Smooth muscle cell (in vitro differentiated cells): ENCODE data around the gene SUPT20H. TPM values are rescaled to one million over a fixed set of nuclear protein-coding genes. Genes with fewer than 3 reads are reported as not detected.
A peak's percentile ranks its signal among the peaks of the same experiment; 100 is the strongest.

Source experiments
- DNase-seq: peaks from one replicate; lab custom pipeline; 2025; ENCODE audit not compliant: unreplicated experiment; lab: John Stamatoyannopoulos, UW
- H2AFZ ChIP-seq: fragments of 200-600 bp; sonication (generic); 2 replicates; pipeline ENCODE4 v1.6.0; 2016; ENCODE audit warnings: antibody characterized with exemption, low read depth, mild to moderate bottlenecking
- H3F3A ChIP-seq: fragments of 200-600 bp; sonication (generic); 2 replicates; pipeline ENCODE4 v1.6.0; 2017; ENCODE audit warnings: antibody characterized with exemption, low read depth
- H3K27ac ChIP-seq: fragments of 200-600 bp; sonication (generic); 2 replicates; pipeline ENCODE4 v1.5.1; 2016; ENCODE audit warnings: low read depth, mild to moderate bottlenecking
- H3K27me3 ChIP-seq: fragments of 200-600 bp; sonication (generic); 2 replicates; pipeline ENCODE4 v1.6.1; 2016; ENCODE audit warnings: low read depth, mild to moderate bottlenecking
- H3K36me3 ChIP-seq: fragments of 200-600 bp; sonication (generic); 2 replicates; pipeline ENCODE4 v1.5.1; 2016; ENCODE audit warnings: low read depth
- H3K4me1 ChIP-seq: fragments of 200-600 bp; sonication (generic); 2 replicates; pipeline ENCODE4 v1.5.1; 2016; ENCODE audit warnings: low read depth
- H3K4me2 ChIP-seq: fragments of 200-600 bp; sonication (generic); 2 replicates; pipeline ENCODE4 v1.6.0; 2016; ENCODE audit warnings: mild to moderate bottlenecking
- H3K4me3 ChIP-seq: fragments of 200-600 bp; sonication (generic); 2 replicates; pipeline ENCODE4 v1.5.1; 2016; ENCODE audit warnings: mild to moderate bottlenecking
- H3K79me2 ChIP-seq: fragments of 200-600 bp; sonication (generic); 2 replicates; pipeline ENCODE4 v1.6.0; 2016; ENCODE audit warnings: low read depth, mild to moderate bottlenecking
- H3K9ac ChIP-seq: fragments of 200-600 bp; sonication (generic); 2 replicates; pipeline ENCODE4 v1.6.0; 2016; ENCODE audit warnings: low read depth
- H3K9me3 ChIP-seq: fragments of 200-600 bp; sonication (generic); replicated peaks from 2 replicates; pipeline ENCODE4 v1.5.1; 2016; ENCODE audit warnings: low read depth
- H4K20me1 ChIP-seq: fragments of 200-600 bp; sonication (generic); 2 replicates; pipeline ENCODE4 v1.6.0; 2016; ENCODE audit warnings: low read depth
- WGBS: methylation state at CpG from one replicate; pipeline ENCODE4 v1.1.7; 2016; ENCODE audit warnings: low lambda C conversion rate; 5-methylcytosine and 5-hydroxymethylcytosine counted together
- polyA plus RNA-seq: library from polyadenylated mRNA; unstranded; fragments of >200 nt; fragmentation: Nextera tagmentation; extraction: Ambion mirVana; gene quantifications from 2 replicates; pipeline ENCODE4 v1.2.1, GENCODE V29; 2016
- total RNA-seq: library from RNA; depleted of rRNA; stranded (reverse); fragments of >200 nt; gene quantifications from 2 replicates; pipeline ENCODE4 v1.2.3, GENCODE V29; 2014
- TF ChIP-seq, protein P1 (sequence below): fragments of 200-600 bp; sonication (generic); IDR thresholded peaks from 2 replicates; pipeline ENCODE4 v1.5.1; 2017; ENCODE audit warnings: borderline replicate concordance, mild to moderate bottlenecking, antibody characterized with exemption; ENCODE audit not compliant: insufficient read depth, poor library complexity, severe bottlenecking

The SUPT20H gene
- total and polyA plus RNA-seq, 2 experiments from 2014 or later: 46.9 to 116 TPM

DNA sequence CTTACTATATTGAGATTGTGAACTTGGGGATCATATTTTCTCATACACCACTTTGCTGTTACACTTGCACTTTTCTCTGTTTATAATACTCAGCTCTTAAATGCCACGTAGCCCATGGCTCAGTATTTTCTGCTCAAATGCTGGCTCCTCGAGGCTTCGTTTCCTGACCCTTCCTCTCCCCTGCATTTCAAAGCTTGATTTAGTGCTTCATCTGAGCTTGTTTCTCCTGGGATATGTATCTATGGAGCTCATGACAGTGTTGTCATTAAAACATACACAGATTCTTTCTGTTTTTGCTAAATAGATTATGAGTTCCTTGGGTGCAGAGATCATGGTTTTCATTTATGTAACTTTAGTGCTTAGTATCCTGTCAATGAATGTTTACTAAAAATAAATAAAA is 34.6 kb upstream of the SUPT20H start:
- Histone ChIP-seq H3K4me2 (no peak overlapping the region), H3K9me3 (no peaks in the 10 kb centered on the region), H3K79me2 (no peaks in the 10 kb centered on the region), H3K36me3 (no peaks in the 10 kb centered on the region), H3K9ac (no peak overlapping the region), H3K4me3 (no peak overlapping the region), H3K27me3 (no peaks in the 10 kb centered on the region), H3K4me1 (no peaks in the 10 kb centered on the region), H3F3A (no peaks in the 10 kb centered on the region), H3K27ac (no peak overlapping the region), H2AFZ (peak overlapping the region; percentile 42), H4K20me1 (no peaks in the 10 kb centered on the region)
- TF ChIP-seq, protein P1, sequence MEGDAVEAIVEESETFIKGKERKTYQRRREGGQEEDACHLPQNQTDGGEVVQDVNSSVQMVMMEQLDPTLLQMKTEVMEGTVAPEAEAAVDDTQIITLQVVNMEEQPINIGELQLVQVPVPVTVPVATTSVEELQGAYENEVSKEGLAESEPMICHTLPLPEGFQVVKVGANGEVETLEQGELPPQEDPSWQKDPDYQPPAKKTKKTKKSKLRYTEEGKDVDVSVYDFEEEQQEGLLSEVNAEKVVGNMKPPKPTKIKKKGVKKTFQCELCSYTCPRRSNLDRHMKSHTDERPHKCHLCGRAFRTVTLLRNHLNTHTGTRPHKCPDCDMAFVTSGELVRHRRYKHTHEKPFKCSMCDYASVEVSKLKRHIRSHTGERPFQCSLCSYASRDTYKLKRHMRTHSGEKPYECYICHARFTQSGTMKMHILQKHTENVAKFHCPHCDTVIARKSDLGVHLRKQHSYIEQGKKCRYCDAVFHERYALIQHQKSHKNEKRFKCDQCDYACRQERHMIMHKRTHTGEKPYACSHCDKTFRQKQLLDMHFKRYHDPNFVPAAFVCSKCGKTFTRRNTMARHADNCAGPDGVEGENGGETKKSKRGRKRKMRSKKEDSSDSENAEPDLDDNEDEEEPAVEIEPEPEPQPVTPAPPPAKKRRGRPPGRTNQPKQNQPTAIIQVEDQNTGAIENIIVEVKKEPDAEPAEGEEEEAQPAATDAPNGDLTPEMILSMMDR: no peak
- no peak for DNase-seq
- 72% methylated on average over 3 of the region's 3 CpGs for WGBS

DNA sequence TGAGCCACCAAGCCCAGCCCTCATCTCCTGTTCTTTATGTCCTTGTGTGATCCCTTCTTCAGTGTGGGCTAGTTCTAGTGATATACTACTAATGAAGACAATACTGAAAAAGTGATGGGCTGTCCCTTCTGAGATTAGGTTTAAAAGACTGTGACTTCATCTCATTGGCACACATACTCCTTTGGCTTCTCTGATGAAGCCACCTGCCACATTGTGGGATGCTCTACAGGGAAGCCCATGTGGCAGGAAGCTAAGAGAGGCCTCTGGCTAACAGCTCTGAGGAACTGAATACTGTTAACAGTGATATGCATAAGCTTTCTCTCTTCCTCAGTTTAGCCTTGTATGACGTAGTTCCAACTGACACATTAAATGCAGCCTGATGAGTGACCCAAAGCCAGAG is 32.3 kb upstream of the SUPT20H start:
- no peak for DNase-seq
- no peaks in the 10 kb centered on the region for H3K27me3 ChIP-seq
- WGBS: 84% methylated on average over 1 of the region's 1 CpG
- no peak overlapping the region for H2AFZ ChIP-seq
- H3K9me3 ChIP-seq: no peaks in the 10 kb centered on the region
- no peaks in the 10 kb centered on the region for H3F3A ChIP-seq
- no peak overlapping the region for H3K9ac ChIP-seq
- H3K4me3 ChIP-seq: no peak overlapping the region
- no peaks in the 10 kb centered on the region for H3K4me1 ChIP-seq
- H3K79me2 ChIP-seq: no peaks in the 10 kb centered on the region
- TF ChIP-seq, protein P1: no peak
- H3K4me2 ChIP-seq: no peak overlapping the region
- no peaks in the 10 kb centered on the region for H4K20me1 ChIP-seq
- no peak overlapping the region for H3K27ac ChIP-seq
- H3K36me3 ChIP-seq: no peaks in the 10 kb centered on the region

DNA sequence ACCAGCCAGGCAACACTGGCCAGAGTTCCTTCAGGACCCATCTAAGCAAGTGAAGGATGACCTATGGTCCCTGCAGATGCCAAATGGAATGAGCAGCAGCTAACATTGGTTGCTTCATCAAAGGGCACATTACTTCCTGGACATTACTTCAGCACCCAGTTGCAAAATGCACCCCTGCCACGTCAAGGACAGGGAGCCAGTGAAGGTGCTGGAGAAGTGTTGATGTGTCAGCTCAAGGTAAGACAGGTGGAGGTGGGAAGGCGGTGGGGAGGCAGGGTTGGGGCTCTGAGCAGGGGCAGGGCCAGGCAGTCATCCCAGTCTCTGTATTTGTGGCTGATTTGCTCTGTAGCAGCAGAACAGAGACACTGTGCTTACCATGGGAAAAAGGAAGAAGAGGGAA is 31.4 kb upstream of the SUPT20H start:
- TF ChIP-seq, protein P1: no peak
- no peaks in the 10 kb centered on the region for H3K79me2 ChIP-seq
- DNase-seq: no peak
- no peaks in the 10 kb centered on the region for H3K27me3 ChIP-seq
- 100% methylated on average over 2 of the region's 2 CpGs for whole genome bisulfite sequencing
- H3K9me3 ChIP-seq: no peaks in the 10 kb centered on the region
- H3K9ac ChIP-seq: no peak overlapping the region
- no peak overlapping the region for H3K27ac ChIP-seq
- no peaks in the 10 kb centered on the region for H4K20me1 ChIP-seq
- H3K4me1 ChIP-seq: no peaks in the 10 kb centered on the region
- no peak overlapping the region for H2AFZ ChIP-seq
- no peaks in the 10 kb centered on the region for H3K36me3 ChIP-seq
- H3K4me3 ChIP-seq: no peak overlapping the region
- H3F3A ChIP-seq: no peaks in the 10 kb centered on the region
- H3K4me2 ChIP-seq: no peak overlapping the region

DNA sequence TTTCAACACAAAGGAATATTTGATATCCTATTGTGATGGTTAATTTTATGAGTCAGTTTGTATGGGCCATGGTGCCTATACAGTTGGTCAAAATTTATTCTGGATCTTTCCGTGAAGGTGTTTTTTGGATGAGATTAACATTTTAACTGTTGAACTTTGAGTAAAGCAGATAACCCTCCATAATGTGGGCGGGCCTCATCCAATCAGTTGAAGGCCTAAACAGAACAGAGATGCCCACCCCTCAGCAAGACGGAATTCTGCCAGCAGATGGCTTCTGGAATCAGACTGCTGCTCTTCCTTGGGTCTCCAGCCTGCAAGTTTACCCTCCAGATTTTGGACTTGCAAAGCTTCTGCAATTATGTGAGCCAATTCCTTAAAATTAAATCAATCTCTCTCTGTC is 30.0 kb upstream of the SUPT20H start:
- Histone ChIP-seq H3K9ac (no peak overlapping the region), H3K79me2 (no peaks in the 10 kb centered on the region), H3K4me3 (no peak overlapping the region), H3K36me3 (no peaks in the 10 kb centered on the region), H2AFZ (no peak overlapping the region), H3F3A (no peaks in the 10 kb centered on the region), H4K20me1 (no peaks in the 10 kb centered on the region), H3K27ac (no peak overlapping the region), H3K4me2 (no peak overlapping the region), H3K4me1 (no peaks in the 10 kb centered on the region), H3K9me3 (no peaks in the 10 kb centered on the region), H3K27me3 (no peaks in the 10 kb centered on the region)
- TF ChIP-seq, protein P1: no peak
- DNase-seq: no peak
- 95% methylated on average over 3 of the region's 3 CpGs for WGBS
